Suprapubic skin (tissue), 4 donors: ENCODE measurements around the gene HPCAL1. TPM values are rescaled to one million over a fixed set of nuclear protein-coding genes. Genes with fewer than 3 reads are reported as not detected.
A peak's percentile ranks its signal among the peaks of the same experiment; 100 is the strongest.

Experiments
- DNase-seq, 2 donors: peaks; one replicate each; pipeline ENCODE4 v3.0.0-alpha.2; 2019; ENCODE audit warnings: low spot score in 2 of 2
- H3K27ac ChIP-seq: fragments of 200-600 bp; sonication (generic); one replicate; pipeline ENCODE4 v1.5.1; 2019
- H3K27me3 ChIP-seq: fragments of 200-600 bp; sonication (generic); one replicate; pipeline ENCODE4 v1.5.1; 2019
- H3K36me3 ChIP-seq: fragments of 200-600 bp; sonication (generic); one replicate; pipeline ENCODE4 v1.5.1; 2019
- H3K4me1 ChIP-seq: fragments of 200-600 bp; sonication (generic); one replicate; pipeline ENCODE4 v1.5.1; 2019
- H3K4me3 ChIP-seq: fragments of 200-600 bp; sonication (generic); one replicate; pipeline ENCODE4 v1.5.1; 2019; ENCODE audit warnings: mild to moderate bottlenecking
- H3K9me3 ChIP-seq: fragments of 200-600 bp; sonication (generic); one replicate; pipeline ENCODE4 v1.5.1; 2019
- CTCF ChIP-seq, 2 donors: fragments of 200-600 bp in 1 of 2; fragments of 450-650 bp in 1 of 2; sonication (generic) in 1 of 2; IDR thresholded peaks; one replicate each; pipeline ENCODE4 v1.5.1; 2016 to 2019; ENCODE audit warnings: antibody characterized with exemption in 2 of 2, mild to moderate bottlenecking in 1 of 2, moderate library complexity in 1 of 2
- EP300 ChIP-seq: sonication (generic); formaldehyde crosslinking; IDR thresholded peaks from one replicate; pipeline ENCODE4 v1.6.1; 2017; ENCODE audit warnings: antibody characterized with exemption
- POLR2A ChIP-seq, 2 donors: fragments of 450-650 bp; IDR thresholded peaks; one replicate each; pipeline ENCODE4 v1.6.1; 2017; ENCODE audit warnings: antibody characterized with exemption in 2 of 2, mild to moderate bottlenecking in 2 of 2, moderate library complexity in 2 of 2
- POLR2AphosphoS5 ChIP-seq, 3 donors: sonication (generic); formaldehyde crosslinking; IDR thresholded peaks; one replicate each; pipeline ENCODE4 v1.6.1; 2017; ENCODE audit warnings: antibody characterized with exemption in 3 of 3
- WGBS: methylation state at CpG from one replicate; pipeline ENCODE4 v1.1.5; 2018; 5-methylcytosine and 5-hydroxymethylcytosine counted together
- total RNA-seq, 4 donors: library from RNA; depleted of rRNA; stranded (reverse); fragments of >200 nt; gene quantifications; one replicate each; pipeline ENCODE4 v1.1.0, GENCODE V29; 2016

Gene HPCAL1
- total RNA-seq, 4 donors from 2014 or later = 27.7 to 40.7 (median 35.3) TPM

DNA sequence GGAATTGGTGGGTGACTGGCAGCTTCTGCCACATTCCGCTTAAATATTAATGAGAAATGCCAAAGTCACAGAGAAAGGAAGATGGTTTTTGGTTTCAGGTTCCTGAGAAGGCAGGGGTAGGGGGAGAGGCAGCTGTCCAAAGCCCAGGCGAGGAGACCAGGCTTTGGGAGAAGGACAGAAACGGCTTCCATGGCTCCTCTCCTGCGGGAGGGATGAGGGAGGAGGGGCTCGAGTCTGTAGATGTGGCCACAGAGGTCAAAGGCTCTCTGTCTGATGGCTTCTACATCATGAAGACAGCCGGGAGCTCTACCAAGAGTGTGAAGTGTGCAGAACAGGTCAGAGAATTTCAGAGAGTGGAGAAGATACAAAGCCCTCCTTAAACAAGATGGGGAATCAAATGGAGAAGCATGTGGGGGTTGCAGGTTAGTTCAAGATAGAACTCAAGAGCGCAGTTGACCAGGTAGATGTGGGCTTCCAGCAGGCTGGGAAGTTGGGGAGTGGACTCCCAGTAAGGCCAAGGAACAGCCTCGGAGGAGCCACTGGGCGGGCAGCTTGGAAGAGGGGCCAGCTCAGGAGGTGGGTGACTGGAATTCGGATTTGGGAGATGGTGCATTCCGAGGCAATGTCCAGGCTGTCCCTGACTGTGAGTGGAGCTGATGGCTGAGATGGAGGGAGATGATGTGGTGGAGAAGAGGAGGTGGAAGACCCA, 23.8 kb upstream of the HPCAL1 start:
- TF ChIP-seq CTCF (IDR thresholded peaks at IDR 0.05) (no peak), EP300 (no peak), POLR2A (IDR thresholded peaks at IDR 0.05) (no peak), POLR2AphosphoS5 (IDR thresholded peaks at IDR 0.05) (no peak)
- Histone ChIP-seq H3K4me3 (no peak overlapping the region), H3K9me3 (no peaks in the 10 kb centered on the region), H3K36me3 (no peaks in the 10 kb centered on the region), H3K27ac (peak overlapping the region; percentile 62), H3K4me1 (peaks cover 16% of the 10 kb centered on the region), H3K27me3 (no peaks in the 10 kb centered on the region)
- DNase-seq = no peak
- WGBS = 75% methylated on average over 11 of the region's 11 CpGs

DNA sequence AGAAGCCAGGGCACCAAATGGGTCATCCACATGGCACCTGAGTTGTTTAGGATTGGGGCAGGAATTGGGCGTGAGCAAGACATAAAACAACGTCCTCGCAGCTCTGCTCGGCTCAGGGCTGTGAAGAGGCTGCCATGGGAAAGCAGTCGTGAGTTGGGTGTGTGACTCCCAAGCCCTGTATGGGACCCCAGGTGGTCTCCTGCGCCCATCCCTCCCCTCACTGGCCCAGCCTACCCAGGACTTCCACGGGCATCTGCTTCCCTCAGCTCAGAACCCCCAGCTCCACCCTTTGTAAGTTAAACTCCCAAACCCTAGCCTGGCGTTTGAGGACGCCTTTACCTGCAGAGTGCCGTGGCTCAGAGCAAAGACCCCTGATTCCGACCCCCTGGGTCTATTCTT, 23.2 kb upstream of the HPCAL1 start:
- no peaks in the 10 kb centered on the region for H3K27me3 ChIP-seq
- H3K36me3 ChIP-seq = no peaks in the 10 kb centered on the region
- no peaks in the 10 kb centered on the region for H3K9me3 ChIP-seq
- H3K4me1 ChIP-seq = peaks cover 16% of the 10 kb centered on the region
- no peak for DNase-seq
- no peak for TF ChIP-seq POLR2A (IDR thresholded peaks at IDR 0.05)
- no peak for TF ChIP-seq EP300
- TF ChIP-seq POLR2AphosphoS5 (IDR thresholded peaks at IDR 0.05) = no peak
- TF ChIP-seq CTCF (IDR thresholded peaks at IDR 0.05) = no peak
- H3K27ac ChIP-seq = no peak overlapping the region
- WGBS = 82% methylated on average over 10 of the region's 11 CpGs
- H3K4me3 ChIP-seq = no peak overlapping the region

GRCh38 chr2:10279946-10280463, 22.7 kb upstream of the HPCAL1 start:
- Histone ChIP-seq H3K4me1 (peaks cover 20% of the 10 kb centered on the region), H3K27me3 (no peaks in the 10 kb centered on the region), H3K27ac (no peak overlapping the region), H3K9me3 (no peaks in the 10 kb centered on the region), H3K36me3 (no peaks in the 10 kb centered on the region), H3K4me3 (no peak overlapping the region)
- WGBS = 86% methylated on average over 12 of the region's 12 CpGs
- no peak for TF ChIP-seq CTCF (IDR thresholded peaks at IDR 0.05)
- no peak for TF ChIP-seq POLR2A (IDR thresholded peaks at IDR 0.05)
- no peak for TF ChIP-seq EP300
- no peak for TF ChIP-seq POLR2AphosphoS5 (IDR thresholded peaks at IDR 0.05)
- no peak for DNase-seq

DNA sequence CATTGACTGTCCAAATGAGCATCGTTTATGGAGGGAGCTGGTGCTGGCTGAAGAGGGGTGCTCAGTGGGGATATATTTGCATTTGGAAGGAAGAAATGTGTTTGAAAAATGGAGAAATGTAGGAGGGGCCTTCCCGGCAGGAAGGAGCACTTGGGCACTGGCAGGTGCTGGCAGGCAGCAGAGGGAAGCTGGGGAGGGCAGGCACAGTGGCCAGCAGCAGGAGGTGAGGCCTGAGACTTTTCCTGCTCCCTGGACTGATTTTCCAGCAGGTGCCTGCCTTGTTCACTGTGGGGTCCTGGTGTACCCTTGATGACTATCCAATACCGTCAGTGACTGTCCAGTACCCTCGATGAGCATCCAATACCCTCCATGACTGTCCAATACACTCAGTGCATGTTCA, 20.8 kb upstream of the HPCAL1 start:
- WGBS = 85% methylated on average over 3 of the region's 4 CpGs
- no peak overlapping the region for H3K4me3 ChIP-seq
- peaks cover 35% of the 10 kb centered on the region for H3K4me1 ChIP-seq
- DNase-seq = no peak
- no peak overlapping the region for H3K27ac ChIP-seq
- no peaks in the 10 kb centered on the region for H3K27me3 ChIP-seq
- H3K36me3 ChIP-seq = no peaks in the 10 kb centered on the region
- TF ChIP-seq CTCF (IDR thresholded peaks at IDR 0.05) = no peak
- H3K9me3 ChIP-seq = no peaks in the 10 kb centered on the region

- H3K27ac ChIP-seq = no peak overlapping the region
- H3K9me3 ChIP-seq = no peaks in the 10 kb centered on the region
- H3K27me3 ChIP-seq = no peaks in the 10 kb centered on the region
- no peak for DNase-seq
- 80% methylated on average over 6 of the region's 6 CpGs for WGBS
- H3K4me3 ChIP-seq = no peak overlapping the region
- no peaks in the 10 kb centered on the region for H3K36me3 ChIP-seq
- peaks cover 31% of the 10 kb centered on the region for H3K4me1 ChIP-seq
- TF ChIP-seq POLR2AphosphoS5 (IDR thresholded peaks at IDR 0.05) (no peak), CTCF (IDR thresholded peaks at IDR 0.05) (no peak), EP300 (no peak)
These were observed 20.0 kb upstream of the HPCAL1 start for GRCh38 chr2:10282611-10283105.
